Measurements from ENCODE around the gene NLRP4.

Gene NLRP4, protein sequence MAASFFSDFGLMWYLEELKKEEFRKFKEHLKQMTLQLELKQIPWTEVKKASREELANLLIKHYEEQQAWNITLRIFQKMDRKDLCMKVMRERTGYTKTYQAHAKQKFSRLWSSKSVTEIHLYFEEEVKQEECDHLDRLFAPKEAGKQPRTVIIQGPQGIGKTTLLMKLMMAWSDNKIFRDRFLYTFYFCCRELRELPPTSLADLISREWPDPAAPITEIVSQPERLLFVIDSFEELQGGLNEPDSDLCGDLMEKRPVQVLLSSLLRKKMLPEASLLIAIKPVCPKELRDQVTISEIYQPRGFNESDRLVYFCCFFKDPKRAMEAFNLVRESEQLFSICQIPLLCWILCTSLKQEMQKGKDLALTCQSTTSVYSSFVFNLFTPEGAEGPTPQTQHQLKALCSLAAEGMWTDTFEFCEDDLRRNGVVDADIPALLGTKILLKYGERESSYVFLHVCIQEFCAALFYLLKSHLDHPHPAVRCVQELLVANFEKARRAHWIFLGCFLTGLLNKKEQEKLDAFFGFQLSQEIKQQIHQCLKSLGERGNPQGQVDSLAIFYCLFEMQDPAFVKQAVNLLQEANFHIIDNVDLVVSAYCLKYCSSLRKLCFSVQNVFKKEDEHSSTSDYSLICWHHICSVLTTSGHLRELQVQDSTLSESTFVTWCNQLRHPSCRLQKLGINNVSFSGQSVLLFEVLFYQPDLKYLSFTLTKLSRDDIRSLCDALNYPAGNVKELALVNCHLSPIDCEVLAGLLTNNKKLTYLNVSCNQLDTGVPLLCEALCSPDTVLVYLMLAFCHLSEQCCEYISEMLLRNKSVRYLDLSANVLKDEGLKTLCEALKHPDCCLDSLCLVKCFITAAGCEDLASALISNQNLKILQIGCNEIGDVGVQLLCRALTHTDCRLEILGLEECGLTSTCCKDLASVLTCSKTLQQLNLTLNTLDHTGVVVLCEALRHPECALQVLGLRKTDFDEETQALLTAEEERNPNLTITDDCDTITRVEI

DNA sequence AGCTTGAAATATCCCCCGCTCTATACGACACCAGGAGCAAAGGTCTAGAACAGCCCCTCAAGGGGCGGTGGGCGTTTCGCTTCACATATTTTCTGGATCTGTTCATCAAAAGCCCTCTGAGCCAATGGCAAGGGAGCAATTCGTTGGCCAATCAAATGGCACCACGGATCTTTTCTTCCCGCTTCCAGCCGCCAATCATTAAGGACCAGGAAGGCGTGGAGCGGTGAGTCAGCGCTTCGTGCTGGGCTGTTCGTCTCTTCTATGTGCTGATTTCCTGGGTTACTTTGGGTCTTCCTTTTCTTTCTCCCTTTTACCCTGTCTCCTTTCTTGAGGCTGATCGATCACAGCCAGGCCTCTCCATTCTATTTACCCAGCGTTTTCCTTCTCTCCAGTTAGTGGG is at the start of gene NLRP4:
NLRP4 (plus strand) TSS at position 201 of the 400 bp plus-strand sequence. CDS start 15,541 bp downstream, outside the sequence.
- no peak for DNase-seq

DNA sequence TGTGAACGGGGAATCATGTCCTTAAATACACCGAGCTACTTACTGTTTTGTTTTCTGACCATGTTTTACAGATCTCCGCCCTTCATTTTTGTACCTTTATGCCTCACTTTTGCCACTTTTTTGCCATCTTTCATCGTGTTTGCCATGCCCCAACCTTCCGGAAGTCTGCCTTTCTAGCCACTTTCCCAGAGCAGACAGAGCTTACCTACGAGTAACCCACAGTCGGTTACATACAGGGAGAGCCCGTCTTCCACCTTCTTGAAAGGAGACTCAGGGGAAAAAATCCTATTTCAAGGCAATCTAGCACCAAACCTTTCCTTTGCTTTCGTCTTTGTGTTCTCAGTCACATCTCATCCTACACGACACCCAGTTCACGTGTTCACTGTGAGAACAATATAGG is 41.3 kb upstream of the NLRP4 start:
- DNase-seq = no peak

DNA sequence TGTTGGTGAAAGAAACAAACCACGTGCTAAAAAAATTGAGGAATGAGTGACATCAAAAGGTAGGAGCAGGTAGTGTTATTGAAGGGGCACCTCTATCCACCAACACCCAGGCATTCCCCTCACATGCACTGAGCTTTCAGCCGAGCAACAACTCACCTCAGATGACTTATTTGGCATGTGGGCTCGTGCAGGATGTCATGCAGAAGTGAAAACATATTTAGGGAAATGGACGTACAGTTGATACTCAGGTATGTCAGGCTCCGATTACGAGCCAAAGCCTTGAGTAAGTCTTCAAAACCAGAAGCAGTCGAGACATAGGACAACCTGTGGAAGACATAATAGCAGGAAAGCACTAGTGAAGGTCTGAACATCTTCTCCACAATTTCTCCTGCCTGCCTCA is 34.9 kb upstream of the NLRP4 start:
- DNase-seq = no peak

DNA sequence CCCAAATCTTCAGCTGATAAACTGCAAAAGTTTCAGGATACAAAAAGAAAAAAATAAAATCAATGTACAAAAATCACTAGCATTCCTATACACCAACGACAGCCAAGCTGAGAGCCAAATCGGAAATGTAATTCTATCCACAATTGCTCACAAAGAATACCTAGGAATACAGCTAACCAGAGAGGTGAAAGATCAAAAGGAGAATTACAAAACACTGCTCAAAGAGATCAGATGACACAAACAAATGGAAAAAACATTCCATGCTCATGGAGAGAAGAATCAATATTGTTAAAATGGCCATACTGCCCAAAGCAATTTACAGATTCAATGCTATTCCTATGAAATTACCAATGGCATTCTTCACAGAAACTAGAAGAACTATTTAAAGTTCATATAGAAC is 34.1 kb upstream of the NLRP4 start:
- DNase-seq = no peak

DNA sequence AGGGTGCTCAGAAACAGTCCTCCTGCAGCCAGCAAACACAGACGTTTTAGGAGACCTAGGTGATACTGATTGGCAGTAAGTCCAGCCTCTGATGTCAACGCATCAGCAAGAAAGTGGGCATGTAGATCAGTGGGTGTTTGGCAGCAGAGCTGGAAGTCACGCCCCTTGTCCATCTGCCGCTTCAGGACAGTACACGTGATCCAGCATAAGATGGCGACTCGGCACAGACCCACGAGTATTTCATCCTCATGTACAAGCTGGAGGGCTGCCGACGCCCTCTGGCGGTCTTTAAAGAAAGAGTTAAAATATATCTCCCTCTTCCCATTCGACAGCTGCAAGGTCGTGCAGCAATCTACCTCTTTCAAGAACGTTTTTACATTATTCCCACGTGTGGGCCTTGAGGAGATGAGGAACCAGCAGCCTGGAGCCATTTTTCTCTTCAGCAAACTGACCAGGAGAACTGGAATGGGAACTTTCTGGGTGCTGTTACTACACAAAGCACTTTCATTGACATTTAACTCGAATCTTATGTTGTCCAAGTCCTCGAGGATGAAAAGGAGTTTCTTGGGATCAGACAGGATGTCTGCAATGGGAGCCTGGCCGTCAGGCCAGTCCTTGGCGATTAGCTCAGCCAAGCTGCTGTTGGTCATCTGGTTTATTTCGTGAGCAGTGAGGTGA is 26.8 kb upstream of the NLRP4 start:
- DNase-seq = peak; percentile 78 to 94

DNA sequence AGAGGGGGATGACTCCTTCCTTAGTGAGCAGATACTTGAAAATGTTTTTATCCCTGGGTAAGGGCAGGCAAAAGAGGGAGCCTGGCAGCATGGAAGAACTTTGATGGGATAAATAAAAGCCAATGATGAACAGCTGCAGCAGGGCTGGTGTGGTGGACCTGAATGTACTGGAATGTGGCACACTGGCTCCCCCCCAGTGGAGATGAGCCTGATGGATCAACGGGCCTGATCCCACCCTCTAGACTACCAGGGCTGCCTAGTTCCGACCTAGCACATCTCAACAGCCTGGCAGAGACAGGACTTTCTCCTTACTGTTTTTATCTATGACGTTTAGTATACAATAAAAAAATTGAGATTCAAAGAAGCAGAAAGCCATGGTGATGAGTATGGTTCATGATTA is 25.0 kb upstream of the NLRP4 start:
- DNase-seq = no peak

DNA sequence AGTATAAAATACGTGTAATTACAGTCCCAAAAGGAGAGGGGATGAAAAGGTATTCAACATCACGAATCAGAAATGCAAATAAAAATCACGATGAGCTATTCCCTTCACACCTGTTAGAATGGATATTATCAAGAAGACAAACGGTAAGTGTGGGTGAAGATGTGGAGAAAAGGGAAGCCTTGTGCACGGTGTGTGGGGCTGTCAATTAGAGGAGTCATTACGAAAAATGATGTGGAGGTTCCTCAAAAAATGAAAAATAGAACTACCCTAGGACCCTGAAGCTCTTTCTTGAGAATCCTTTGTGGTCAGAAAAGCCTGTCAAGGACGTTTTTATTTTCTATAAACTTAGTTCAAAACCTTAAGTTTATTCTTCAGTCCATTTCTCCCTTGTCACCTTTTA is 23.9 kb upstream of the NLRP4 start:
- no peak for DNase-seq

DNA sequence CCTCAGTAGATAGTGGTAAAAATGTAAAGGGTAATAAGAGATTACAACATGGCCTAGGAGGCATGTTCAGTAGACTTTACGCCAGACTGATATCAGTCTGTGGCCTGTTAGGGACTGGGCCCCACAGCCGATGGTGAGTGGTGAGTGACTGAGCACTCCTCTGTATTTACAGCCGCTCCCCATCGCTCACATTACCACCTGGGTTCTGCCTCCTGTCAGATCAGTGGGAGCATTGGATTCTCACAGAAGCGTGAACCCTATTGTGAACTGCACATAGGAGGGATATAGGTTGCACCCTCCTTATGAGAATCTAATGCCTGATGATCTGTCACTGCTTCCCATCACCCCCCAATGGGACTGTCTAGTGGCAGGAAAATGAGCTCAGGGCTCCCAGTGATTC is 22.4 kb upstream of the NLRP4 start:
- no peak for DNase-seq

DNA sequence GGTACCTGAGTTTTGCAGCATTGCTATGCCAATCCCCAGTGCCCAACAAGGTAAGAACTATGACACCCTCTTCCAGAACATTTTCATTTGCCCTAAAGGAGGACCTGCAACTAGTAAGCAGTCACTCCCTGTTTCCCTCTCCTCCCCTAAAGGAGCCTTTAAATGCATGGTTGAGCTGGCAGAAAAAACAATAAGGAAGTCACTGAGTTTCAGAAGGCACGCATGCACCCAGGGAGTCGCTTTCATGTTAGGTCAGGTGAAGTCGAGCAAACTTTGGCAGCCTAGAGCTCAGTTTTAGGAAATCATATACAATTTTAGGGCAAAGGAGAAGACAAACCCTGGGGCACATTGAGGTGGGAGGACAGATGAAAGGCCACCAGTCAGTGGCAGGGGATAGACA is 16.3 kb upstream of the NLRP4 start:
- DNase-seq = no peak

DNA sequence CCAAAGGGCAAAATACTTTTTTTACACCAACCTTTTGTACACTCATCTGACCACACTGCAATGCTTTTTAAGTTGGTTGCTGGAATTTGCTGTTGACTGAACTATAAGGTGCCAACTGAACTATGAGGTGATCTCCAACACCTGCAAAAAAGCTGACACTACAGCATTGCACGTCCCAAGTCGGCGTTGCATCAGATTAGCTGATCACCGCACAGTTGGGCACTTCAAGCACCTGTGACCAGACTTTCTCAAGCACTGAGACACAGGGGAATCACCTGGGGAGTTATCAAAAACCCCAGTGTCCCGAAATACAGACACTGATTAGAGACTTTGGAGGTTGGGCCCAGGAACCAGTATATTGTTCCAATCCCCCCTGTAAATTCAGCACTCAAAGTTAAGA is 5.7 kb upstream of the NLRP4 start:
- no peak for DNase-seq

DNA sequence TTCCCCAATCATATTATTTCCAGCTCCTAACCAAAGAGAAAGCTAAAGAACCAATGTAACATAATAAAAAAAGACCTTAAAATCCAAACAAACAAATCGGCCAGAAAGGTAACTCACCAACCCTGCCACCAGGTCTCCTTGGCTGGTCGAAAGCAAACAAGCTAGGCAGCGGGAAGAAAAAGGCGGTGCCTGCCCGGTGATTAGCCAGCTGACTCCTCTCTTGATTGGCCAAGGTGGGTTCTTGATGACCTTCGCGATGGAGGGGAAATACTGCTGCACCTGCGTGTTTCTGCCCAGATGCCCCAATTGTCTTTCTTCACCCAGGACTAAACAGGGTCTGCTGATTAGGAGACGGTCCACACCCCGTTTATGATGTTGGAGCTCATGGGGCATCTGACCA is 4.5 kb upstream of the NLRP4 start, which contains the start of gene NLRP11:
NLRP11 (minus strand) TSS at position 154 of the 400 bp plus-strand sequence. CDS start 13,825 bp downstream, outside the sequence.
- DNase-seq = no peak

DNA sequence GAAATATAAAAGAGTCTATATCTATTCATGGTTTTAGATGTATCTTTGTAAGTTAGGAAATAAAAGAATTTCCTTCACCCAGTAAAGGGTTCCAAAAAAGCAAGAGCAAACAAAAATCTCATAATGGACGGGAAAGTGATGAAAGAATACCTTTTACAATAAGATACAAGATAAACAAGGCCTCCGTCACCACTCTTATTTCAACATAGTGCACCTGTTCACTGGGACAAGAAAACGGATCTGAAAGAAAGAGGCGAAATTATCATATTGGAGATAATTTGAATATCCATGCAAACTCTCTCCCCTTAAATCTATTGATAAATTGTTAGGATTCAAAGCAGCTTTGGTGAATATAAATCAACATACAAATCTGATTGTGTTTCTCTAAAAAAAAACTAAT is 3.7 kb upstream of the NLRP4 start:
- DNase-seq = no peak

DNA sequence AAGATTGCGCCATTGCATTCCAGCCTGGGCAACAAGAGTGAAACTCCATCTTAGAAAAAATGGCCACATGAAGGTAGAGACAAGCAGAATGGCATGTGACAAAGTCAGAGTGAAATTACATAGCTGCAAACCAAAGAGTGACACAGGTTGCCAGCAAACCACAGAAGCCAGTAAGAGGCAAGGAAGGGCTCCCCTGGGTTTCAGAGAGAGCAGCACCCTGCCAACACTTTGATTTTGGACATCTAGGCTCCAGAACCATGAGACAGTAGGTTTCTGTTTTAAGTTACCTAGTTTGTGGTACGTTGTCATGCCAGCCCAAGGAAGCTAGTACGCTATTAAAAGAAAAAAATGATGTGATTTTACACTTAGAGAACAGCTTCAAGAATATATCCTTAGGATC is 1.9 kb downstream of the NLRP4 start:
- DNase-seq = no peak

DNA sequence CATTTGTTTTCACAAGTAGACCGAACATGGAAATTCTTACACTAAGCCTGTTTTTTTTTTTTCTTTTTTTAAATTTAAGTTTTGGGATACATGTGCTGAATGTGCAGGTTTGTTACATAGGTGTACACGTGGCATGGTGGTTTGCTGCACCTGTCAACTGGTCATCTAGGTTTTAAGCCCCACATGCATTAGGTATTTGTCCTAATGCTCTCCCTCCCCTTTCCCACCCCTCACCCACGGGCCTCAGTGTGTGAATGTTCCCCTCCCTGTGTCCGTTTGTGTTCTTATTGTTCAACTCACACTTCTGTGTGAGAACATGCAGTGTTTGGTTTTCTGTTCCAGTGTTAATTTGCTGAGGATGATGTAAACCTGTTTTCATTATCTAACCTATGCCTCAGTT is 2.6 kb downstream of the NLRP4 start:
- DNase-seq = no peak

DNA sequence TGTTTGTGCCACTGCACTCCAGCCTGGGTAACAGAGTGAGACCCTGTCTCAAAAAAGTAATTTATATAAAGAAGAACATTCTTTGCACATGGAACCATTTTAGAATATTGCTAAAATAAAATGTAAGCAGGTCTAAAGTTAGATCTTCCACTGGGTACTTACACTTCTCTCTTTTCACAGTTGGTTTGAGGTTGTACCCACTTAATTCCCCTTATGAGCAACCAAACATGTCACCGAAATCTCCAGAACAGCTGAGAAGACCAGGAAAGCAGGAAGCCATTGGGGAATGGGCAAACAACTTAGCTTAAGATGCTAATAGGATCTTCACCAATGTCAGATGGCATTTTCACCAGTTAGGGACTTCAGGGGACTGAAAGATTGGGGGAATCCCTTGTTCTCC is 18.8 kb downstream of the NLRP4 start:
- DNase-seq = no peak

DNA sequence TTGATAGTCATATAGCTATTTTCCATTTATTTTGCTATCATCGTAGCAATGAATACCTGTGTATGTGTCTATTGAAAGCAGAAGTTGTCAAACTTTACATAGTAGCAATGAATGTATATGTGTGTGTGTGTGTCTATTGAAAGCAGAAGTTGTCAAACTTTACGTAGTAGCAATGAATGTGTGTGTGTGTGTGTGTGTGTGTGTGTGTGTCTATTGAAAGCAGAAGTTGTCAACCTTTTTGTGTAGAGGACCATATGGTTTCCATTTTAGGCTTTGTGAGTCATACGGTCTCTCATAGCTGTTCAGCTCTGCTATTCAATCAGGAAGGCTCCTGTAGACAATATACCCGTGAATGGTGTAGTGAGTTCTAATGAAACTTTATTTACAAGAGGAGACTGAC is 20.8 kb downstream of the NLRP4 start:
- no peak for DNase-seq

DNA sequence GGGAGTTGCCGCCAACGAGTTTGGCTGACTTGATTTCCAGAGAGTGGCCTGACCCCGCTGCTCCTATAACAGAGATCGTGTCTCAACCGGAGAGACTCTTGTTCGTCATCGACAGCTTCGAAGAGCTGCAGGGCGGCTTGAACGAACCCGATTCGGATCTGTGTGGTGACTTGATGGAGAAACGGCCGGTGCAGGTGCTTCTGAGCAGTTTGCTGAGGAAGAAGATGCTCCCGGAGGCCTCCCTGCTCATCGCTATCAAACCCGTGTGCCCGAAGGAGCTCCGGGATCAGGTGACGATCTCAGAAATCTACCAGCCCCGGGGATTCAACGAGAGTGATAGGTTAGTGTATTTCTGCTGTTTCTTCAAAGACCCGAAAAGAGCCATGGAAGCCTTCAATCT is 21.6 kb downstream of the NLRP4 start:
- no peak for DNase-seq

DNA sequence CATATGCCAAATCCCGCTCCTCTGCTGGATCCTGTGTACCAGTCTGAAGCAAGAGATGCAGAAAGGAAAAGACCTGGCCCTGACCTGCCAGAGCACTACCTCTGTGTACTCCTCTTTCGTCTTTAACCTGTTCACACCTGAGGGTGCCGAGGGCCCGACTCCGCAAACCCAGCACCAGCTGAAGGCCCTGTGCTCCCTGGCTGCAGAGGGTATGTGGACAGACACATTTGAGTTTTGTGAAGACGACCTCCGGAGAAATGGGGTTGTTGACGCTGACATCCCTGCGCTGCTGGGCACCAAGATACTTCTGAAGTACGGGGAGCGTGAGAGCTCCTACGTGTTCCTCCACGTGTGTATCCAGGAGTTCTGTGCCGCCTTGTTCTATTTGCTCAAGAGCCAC is 22.1 kb downstream of the NLRP4 start:
- DNase-seq = no peak

DNA sequence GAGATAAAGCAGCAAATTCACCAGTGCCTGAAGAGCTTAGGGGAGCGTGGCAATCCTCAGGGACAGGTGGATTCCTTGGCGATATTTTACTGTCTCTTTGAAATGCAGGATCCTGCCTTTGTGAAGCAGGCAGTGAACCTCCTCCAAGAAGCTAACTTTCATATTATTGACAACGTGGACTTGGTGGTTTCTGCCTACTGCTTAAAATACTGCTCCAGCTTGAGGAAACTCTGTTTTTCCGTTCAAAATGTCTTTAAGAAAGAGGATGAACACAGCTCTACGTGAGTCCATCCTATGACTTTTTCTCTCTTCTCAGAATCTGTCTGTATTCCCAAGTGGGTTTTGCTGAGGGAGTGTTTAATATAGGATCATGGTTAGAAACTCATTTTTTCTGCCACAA is 22.6 kb downstream of the NLRP4 start:
- no peak for DNase-seq

DNA sequence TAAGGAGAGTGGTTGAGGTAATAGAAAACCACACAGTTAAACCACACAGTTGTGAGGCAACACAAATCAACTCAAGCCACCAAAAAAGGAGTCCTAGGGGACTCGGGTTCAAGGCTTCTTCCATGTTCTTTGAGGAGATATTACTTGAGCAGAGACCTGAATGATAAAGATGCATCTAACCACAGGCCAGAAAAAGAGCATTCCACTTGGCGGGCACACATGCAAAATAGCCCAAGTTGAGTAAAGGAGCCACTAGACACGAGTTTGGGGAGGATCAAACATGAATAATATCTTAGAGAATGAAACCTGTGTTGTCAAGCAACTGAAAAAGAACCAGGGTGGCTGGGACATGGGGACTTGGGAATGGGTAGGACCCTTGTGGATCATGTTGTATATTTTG is 30.2 kb downstream of the NLRP4 start:
- DNase-seq = no peak

DNA sequence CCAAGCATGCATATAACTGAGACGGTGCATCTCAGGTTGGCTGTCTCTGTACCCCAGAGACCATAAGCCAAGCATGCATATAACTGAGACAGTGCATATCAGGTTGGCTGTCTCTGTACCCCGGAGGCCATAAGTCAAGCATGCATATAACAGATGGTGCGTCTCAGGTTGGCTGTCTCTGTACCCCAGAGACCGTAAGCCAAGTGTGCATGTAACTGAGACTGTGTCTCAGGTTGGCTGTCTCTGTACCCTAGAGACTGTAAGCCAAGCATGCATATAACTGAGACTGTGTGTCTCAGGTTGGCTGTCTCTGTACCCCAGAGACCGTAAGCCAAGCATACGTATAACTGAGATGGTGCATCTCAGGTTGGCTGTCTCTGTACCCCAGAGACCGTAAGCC is 30.8 kb downstream of the NLRP4 start:
- DNase-seq = no peak

DNA sequence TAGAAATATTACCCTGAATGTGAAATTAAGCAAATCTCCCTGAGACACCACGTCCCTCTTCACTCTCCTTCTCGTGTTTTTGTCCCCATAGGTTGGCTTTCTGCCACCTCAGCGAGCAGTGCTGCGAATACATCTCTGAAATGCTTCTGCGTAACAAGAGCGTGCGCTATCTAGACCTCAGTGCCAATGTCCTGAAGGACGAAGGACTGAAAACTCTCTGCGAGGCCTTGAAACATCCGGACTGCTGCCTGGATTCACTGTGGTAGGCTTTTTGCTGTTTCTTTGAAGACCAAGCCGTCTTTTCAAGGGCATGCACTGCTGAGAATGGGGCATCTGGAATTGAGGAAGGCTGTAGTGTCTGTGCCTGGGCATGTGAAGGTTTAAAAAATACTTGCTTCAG is 34.4 kb downstream of the NLRP4 start:
- no peak for DNase-seq

DNA sequence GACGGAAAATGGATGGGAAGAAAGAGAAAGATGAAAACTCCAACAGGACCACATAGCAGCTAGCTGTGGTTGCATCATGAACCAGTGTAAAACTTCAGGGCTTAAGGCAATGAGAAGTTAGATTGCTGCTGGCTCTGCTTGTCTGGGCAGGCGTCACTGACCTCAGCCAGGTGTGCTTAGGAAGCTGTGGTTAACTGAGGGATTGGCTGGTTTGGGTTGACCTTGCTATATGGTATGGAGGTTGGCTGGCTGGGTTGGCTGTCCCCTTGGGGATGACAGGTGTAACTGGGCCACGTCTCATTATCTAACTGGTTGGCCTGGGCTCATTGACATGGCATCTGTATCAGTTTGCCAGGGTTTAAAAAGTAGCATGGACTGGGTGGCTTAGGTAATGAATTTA is 40.9 kb downstream of the NLRP4 start:
- no peak for DNase-seq

All from NCI-H446 (cell line).